Measurements from ENCODE around the gene PAFAH1B1. TPM values are rescaled to one million over a fixed set of nuclear protein-coding genes. Genes with fewer than 3 reads are reported as not detected.
"Not testable (repeated sequence)": the region's sequence is repeated elsewhere in the genome, so short reads cannot be mapped to it uniquely, and the experiment has no call there.

PAFAH1B1 gene
- total RNA-seq, 1 donor from 2014 or later = 148 TPM

DNA sequence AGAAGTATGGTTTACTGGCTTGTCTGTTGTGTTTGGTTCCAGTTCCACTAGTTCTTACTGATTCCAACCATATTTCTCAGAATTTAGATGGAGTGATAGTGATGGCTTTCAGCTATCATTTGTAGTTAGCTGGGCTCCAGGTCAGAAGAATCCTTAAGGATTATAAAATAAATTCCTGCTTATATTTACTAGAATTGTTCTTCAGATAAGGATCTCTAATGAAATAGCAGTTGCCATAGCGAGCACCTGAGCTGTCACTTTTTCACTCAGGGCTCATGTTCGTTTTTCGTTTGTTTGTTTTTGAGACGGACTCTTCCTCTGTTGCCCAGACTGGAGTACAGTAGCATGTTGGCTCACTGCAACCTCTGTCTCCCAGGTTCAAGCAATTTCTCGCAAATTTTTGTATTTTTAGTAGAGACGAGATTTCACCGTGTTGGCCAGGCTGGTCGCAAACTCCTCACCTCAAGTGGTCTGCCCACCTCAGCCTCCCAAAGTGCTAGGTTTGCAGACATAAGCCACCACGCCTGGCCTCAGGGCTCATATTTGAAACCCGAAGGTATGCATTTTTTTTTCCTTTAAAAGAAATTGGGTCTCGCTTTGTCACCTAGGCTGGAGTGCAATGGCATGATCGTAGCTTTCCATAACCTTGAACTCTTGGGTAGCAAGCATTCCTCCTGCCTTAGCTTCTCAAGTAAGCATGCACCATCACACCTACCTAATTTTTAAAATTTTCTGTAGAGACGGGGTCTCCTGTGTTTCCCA, 42.9 kb downstream of the PAFAH1B1 start:
- DNase-seq = no peak

DNA sequence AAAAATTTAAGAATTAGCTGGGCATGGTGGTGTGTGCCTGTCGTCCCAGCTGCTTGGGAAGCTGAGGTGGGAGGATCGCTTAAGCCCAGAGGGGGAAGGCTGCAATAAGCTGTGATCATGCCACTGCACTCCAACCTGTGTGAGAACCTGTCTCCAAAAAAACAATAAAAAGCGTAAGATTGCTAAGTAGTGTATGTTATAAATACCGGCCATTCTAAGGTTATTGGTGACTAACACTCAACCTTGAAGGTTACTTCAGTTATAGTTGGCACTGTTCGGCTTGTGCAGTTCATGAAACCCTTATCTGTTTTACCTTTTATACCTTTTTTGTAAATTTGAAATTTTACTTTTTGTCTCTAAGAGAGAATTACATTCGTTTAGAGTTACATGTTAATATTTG, 44.0 kb downstream of the PAFAH1B1 start:
- no peak for DNase-seq

DNA sequence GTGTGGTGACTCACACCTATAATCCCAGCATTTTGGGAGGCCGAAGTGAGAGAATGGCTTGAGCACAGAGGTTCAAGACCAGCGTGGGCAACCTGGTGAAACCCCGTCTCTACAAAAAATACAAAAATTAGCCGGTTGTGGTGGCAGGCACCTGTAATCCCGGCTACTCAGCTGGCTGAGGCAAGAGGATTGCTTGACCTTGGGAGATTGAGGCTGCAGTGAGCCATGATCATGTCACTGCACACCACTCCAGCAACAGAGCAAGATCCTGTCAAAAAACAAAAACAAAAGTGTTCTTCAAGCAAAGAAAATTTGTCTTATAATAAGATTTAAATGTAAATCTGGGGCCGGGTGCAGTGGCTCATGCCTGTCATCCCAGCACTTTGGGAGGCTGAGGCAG, 51.5 kb downstream of the PAFAH1B1 start:
- DNase-seq = no peak

DNA sequence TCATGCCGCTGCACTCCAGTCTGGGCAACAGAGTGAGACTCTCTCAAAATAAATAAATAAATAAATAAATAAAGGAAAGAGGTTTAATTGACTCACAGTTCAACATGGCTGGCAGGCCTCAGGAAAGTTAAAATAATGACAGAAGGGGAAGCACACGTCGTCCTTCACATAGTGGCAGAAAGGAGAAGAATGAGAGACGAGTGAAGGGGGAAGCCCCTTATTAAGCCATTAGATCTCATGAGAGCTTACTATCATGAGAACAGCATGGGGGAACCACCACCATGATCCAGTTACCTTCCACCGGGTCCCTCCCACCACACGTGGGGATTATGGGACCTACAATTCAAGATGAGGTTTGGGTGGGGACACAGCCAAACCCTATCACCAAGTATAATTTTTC, 54.5 kb downstream of the PAFAH1B1 start:
- DNase-seq = no peak

DNA sequence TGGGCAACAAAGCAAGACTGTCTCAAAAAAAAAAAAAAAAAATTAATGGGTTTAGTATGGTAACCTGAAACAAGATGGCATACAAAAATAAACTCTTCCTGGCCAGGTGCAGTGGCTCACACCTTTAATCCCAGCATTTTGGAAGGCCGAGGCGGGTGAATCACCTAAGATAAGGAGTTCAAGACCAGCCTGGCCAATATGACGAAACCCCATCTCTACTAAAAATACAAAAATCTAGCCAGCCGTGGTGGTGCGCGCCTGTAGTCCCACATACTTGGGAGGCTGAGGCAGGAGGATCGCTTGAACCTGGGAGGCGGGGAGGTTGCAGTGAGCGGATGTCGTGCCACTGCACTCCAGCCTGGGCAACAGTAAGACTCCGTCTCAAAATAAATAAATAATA, 55.7 kb downstream of the PAFAH1B1 start:
- no peak for DNase-seq

DNA sequence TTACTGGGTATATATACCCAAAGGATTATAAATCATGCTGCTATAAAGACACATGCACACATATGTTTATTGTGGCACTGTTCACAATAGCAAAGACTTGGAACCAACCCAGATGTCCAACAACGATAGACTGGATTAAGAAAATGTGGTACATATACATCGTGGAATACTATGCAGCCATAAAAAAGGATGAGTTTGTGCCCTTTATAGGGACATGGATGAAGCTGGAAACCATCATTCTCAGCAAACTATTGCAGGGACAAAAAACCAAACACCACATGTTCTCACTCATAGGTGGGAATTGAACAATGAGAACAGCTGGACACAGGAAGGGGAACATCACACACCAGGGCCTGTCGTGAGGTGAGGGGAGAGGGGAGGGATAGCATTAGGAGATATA, 59.5 kb downstream of the PAFAH1B1 start:
- not testable (repeated sequence) for DNase-seq

DNA sequence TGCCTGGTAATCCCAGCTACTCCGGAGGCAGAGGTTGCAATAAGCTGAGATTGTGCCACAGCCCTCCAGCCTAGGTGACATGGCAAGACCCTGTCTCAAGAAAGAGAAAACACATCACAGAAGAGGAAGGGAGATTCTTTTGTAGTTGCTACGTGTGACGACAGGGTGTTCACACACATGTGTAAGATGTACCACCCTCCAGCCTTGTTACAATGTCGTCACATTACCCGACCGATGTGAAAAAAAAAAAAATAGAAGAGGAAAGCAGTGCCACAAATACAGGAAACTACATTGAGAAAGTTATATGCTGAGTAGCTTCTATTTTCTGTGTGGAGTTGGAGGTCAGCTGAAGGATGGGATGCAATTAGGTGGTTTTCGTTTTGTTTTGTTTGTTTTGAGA, 62.1 kb downstream of the PAFAH1B1 start:
- no peak for DNase-seq

DNA sequence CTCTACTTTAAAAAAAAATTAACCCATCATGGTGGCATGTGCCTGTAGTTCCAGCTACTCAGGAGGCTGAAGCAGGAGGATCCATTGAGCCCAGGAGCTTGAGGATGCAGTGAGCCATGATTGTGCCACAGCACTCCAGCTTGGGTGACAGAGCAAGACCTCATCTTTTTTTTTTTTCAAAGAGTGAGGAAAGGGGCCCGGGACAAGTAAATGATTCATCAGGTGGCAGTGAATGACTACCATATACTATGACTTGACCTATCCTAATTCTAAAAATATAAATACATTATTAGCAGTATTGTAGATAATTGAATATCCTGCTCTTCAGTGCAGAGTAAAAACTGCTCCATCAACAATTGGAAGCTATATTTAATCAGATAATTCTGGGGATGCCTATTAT, 62.8 kb downstream of the PAFAH1B1 start:
- DNase-seq = no peak

DNA sequence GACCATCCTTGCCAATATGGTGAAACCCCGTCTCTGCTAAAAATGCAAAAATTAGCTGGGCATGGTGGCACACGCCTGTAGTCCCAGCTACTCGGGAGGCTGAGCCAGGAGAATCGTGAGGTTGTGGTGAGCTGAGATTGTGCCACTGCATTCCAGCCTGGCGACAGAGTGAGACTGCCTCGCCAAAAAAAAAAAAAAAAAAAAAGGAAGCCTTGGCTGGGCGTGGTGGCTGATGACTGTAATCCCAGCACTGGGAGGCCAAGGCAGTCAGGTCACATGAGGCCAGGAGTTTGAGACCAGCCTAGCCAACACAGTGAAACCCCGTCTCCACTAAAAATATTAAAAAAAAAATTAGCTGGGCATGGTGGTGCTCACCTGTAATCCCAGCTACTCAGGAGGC, 65.9 kb downstream of the PAFAH1B1 start:
- DNase-seq = not testable (repeated sequence)

DNA sequence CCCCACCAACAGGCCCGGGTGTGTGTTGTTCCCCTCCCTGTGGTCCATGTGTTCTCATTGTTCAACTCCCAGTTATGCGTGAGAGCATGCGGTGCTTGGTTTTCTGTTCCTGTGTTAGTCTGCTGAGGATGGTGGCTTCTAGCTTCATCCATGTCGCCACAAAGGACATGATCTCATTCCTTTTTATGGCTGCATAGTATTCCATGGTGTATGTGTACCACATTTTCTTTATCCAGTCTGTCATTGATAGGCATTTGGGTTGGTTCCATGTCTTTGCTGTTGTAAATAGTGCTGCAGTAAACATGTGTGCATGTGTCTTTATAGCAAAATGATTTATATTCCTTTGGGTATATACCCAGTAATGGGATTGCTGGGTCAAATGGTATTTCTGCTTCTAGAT, 67.0 kb downstream of the PAFAH1B1 start:
- DNase-seq = not testable (repeated sequence)

DNA sequence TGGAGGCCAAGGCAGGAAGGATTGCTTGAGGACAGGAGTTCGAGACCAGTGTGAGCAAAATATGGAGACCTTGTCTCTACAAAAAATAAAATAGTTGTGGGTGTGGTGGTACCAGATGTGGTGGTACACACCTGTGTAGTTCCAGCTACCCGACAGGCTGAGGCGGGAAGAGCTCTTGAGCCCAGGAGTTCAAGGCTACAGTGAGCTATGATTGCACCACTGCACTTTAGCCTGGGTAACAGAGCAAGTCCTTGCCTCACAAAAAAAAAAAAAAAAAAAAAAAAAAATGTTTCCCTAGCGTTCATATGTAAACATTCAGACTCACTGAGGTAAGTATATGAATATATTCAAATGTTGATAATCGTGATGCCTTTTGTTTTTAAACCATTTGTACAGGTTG, 78.6 kb downstream of the PAFAH1B1 start:
- DNase-seq = no peak

DNA sequence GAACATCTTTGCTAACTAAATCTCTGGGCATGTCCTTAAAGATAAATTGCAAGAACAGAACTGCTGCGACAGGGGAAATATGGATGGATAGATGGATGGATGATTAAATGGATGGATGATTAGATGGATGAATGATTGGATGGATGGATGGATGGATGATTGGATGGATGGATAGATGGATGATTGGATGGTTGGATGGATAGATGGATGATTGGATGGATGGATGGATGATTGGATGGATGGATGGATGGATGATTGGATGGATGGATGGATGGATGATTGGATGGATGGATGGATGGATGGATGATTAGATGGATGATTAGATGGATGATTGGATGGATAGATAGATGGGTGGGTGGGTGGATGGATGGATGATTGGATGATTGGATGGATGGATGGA, 85.8 kb downstream of the PAFAH1B1 start:
- not testable (repeated sequence) for DNase-seq

DNA sequence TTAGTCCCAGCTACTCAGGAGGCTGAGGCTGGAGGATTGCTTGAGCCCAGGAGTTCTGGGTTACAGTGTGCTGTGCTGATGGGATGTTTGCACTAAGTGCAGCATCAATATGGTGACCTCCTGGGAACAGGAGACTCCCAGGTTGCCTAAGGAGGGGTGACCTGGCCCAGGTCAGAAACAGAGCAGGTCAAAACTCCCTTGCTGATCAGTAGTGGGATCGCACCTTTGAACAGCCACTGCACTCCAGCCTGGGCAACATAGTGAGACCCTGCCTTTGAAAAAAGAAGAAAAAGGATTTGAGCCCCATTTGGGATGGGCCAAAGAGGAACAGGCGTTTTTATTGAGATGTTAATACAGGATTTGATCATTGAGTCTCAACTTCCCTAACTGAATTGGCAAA, 87.5 kb downstream of the PAFAH1B1 start:
- no peak for DNase-seq

DNA sequence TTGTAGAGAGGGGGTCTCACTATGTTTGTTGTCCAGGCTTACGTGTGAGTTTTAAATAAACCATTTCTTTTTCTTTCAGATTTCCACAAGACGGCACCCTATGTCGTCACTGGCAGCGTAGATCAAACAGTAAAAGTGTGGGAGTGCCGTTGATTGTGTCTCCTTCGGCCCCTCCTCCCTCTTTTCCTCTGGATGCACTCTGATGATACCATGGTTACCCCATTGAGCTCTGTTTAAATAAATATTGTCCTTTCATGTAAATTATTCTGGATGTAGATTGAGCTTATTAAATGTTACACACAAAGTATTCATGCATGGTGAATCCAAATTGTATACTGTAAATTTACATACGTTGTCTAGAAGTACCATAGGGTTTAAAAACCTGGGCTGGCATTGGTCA, 88.2 kb downstream of the PAFAH1B1 start:
- no peak for DNase-seq

DNA sequence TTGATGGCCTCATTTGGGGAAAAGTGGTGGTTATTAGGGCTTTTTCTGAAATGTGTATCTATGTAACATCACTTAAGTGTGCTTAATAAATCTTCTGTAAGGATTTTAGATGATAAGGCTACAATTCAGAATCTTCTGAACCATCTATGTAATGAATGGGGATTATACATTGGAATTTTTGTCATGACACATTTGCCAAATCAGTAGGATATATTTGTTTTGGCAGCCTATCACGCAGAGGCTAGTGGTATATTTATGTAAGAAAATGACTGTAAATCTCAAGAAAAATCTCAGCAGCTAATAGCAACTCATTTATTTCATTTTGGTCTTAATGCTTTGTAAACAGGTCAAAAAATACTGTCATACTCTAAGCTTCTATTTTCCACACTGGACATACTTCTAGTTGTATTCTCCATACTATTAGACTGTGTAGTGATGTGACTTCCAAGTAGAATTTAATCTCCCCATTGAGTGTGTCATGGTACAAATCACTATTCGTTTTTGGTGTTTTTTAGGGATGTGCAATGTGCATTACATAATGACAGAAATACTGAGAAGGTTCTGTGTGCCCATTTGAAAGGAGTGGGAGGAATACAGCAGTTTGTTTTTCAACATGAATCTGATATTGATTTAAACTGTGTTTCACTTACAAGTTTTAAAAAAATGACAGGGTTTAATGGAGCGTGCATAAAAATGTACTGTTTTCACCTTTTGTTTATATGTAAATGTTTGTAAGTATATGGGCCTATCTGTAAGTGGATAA, 88.9 kb downstream of the PAFAH1B1 start:
- no peak for DNase-seq

DNA sequence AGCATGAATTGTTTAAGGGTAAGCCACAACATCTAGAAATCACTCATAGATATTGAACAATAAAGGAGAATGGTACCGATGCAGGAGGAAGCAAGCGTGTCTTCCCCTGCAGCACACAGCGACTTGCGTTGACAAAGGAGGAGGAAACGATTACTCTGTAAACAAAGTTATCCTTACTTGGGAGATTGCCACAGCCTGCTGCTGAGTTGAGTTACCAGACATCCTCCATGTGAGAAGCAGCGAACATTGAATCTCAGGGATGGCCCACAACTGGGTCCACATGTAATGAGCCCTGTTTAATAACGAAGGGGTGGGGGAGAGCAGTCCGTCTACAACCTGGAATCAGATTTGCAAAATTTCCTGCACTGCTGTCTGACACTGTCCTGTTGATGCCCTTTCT, 90.5 kb downstream of the PAFAH1B1 start:
- no peak for DNase-seq

DNA sequence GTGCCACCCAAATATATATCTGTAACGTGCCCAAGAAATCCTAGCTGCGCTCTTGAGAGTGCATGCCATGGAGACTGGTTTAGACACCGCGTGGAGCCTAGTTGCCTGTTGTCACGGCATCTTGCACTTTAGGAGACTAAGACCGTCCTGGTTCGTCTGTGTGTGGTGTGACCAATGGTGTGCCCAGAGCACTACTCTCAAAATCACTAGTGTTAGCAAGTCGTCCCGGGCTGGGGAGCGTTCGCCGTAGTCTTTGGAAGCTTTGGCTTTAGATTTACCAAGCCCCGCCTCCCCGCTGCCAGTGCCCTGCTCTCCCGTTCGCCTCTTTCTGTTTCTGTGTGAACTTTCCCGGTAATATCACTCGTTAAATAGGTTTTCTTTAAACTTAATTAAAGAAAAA, 91.1 kb downstream of the PAFAH1B1 start:
- DNase-seq = no peak

DNA sequence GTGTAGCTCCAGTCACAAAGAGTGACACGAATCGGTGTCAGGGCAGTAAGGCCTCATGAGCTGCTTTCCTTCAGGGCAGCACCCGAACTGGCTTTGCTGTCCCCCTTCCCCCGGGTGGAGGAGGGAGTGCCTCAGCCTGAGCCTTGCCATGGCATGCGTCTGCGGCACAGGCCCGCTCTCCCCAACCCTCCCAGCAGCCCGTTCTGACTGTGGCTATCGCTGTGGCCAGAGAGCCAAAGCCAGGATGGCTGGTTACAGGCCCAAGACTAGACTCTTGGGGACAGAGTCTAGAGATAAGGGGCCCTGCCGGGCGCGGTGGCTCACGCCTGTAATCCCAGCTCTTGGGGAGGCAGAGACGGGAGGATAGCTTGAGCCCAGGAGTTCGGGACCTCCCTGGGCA, 92.2 kb downstream of the PAFAH1B1 start:
- no peak for DNase-seq

DNA sequence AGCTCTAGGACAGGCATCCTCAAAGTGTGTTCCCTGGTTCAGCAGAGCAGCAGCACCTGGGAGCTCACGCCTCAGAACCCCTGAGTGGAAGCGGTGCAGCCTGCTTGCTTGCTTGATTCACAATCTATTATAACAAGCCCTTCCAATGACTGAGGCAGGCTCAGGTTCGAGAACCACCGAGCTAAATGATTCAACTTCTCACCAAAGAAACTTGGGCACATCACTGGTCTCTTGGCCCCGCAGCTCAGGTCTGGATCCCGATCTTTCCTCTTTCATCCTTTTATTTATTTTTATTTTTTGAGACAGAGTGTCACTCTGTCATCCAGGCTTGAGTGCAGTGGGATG, 93.6 kb downstream of the PAFAH1B1 start:
- DNase-seq = no peak

DNA sequence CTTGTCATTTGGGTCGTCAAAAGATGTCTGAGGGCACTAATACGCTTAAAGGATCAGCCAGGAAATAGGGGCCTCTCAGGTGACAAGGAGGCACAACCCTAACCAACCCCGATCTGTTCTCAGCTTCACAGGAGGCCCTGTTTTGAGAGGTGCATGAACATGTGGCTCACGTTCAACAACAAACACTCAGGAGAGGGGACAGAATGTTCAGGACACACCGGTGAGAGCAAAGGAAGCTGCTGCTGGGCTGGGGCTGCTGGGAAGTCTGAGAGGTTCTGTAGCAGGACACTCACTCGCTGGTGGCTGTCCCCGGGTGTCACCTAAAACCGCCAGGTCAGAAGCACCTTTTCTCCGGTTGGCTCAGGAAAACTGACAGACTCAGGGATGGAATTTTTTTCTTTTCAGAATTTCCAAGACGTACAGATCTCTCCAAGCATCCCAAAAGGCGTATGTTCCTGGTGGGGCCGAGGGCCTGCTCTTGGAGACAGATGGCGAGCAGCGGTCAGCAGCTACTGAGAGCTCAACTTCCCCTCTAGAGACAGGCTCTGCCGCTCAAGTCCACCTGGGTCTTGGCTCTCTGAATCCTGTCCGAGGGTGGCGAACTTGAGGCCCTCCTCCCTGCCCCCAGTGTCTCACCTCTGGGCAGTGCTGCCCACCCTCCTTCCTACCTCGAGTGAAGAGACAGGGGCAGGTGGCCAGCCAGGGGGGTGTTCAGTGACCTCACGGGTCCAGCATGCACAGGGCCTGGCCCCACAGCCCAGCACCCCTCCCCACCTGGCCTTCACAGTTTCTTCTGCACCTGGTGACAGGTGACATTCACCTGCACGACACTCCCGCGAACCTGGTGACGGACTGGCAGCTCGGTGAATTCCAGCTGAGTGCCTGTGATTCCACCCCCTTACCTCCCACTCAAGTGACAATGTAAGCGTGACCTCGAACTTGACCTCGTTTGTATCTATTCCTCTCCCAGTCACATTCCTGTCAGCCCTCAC, 95.2 kb downstream of the PAFAH1B1 start:
- DNase-seq = no peak

DNA sequence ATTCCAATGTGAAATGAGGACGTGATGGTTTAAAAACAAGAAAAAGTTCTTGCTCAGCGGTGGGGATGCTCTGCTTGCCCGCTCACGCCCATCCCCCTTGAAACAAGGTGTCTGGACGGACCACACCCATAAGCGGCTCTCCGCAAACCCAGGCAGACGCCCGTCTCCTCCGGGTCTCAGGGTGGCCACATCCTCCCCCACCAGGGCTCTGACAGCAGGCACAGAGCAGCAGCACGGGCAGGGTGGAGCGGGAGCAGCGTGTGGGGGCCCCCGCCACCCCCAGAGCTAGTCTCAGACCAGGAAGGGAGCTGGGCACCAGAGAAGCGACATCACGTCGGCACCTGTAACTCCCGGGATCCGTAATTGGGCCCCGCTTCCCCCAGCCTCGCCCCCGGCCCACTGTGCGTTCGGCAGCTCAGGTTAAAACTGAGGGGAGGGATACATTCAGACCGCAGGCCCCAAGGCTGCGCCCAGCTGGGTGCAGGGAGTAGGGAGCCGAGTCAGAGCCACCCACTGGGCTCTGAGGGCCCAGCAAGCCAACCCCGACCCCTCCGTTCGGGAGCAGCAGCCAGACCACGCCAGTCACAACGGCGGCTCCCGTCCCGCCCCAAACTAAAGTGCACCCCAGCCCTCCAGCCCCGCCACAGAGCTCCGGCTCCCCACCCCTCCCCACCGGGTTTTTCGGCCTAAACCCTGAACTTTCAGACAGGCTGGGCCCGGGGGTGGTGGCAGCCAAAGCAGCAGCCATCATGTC, 96.1 kb downstream of the PAFAH1B1 start:
- no peak for DNase-seq
